Measurements from ENCODE around the gene ZBTB17.

- TF ChIP-seq NFXL1 (CRISPR knock-in tag; IDR thresholded peaks at IDR 0.05): no peak
- no peak for TF ChIP-seq MTA2 (IDR thresholded peaks at IDR 0.05; ENCODE audit: low read depth)
- TF ChIP-seq USF1 (CRISPR knock-in tag; IDR thresholded peaks at IDR 0.05): no peak
- no peak for TF ChIP-seq CREB1 (IDR thresholded peaks at IDR 0.05)
- no peak for TF ChIP-seq CREB1 (CRISPR knock-in tag; IDR thresholded peaks at IDR 0.05)
Observed at GRCh38 chr1:15958793-15959192, 17.1 kb downstream of the ZBTB17 start.

All from K562 (cell line).